Measurements from ENCODE around the gene RGL1. TPM values are rescaled to one million over a fixed set of nuclear protein-coding genes. Genes with fewer than 3 reads are reported as not detected.

The RGL1 gene
- total and polyA plus RNA-seq, 9 of the 15 experiments (the other 6 are each of a cell fraction or from before 2014, with no cell fraction given), result under 0.01 to 0.07 (median 0.04) TPM

DNA sequence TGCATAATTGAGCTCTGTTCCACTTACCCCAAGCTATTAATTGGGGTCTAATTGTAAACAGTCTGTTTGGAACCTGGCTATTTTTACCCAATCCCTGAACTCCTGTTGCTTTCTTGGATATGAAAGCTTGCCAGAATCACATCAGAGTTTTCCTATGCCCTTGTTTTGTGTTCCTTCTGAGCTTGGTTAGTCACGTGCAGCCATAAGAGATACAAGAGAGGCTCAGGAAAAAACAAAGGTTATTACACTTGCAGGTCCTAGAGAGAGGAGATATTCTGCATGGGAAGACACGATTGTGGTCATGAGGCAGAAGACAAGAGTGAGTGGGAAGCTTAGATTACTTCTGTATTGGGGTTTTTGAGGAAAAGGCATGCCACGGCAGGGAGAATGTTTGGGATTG, 46.0 kb upstream of the RGL1 start (continued):
- TF ChIP-seq ZNF318 (IDR thresholded peaks at IDR 0.05; ENCODE audit: borderline replicate concordance in 1 of 2, low read depth in 1 of 2), result no peak
- TF ChIP-seq HDAC1 (IDR thresholded peaks at IDR 0.05), result no peak
- no peak for TF ChIP-seq ELK3 (CRISPR knock-in tag; IDR thresholded peaks at IDR 0.05)
- TF ChIP-seq ZNF586 (CRISPR knock-in tag; conservative IDR thresholded peaks at IDR 0.05), result no peak
- no peak for TF ChIP-seq L3MBTL2 (IDR thresholded peaks at IDR 0.05)
- TF ChIP-seq PHF8 (IDR thresholded peaks at IDR 0.05; ENCODE audit: borderline replicate concordance, low read length), result no peak
- TF ChIP-seq CHD7 (IDR thresholded peaks at IDR 0.05; ENCODE audit: low read depth, low read length), result no peak

Measured in K562 (cell line).